GM10847 (cell line): ENCODE results near the gene PTPRF.
A peak's percentile ranks its signal among the peaks of the same experiment; 100 is the strongest.

Source experiments
- POLR2A ChIP-seq: IDR thresholded peaks from 2 replicates; pipeline ENCODE4 v1.6.1; 2011; ENCODE audit not compliant: insufficient read length; ENCODE audit errors: extremely low read depth

PTPRF gene

DNA sequence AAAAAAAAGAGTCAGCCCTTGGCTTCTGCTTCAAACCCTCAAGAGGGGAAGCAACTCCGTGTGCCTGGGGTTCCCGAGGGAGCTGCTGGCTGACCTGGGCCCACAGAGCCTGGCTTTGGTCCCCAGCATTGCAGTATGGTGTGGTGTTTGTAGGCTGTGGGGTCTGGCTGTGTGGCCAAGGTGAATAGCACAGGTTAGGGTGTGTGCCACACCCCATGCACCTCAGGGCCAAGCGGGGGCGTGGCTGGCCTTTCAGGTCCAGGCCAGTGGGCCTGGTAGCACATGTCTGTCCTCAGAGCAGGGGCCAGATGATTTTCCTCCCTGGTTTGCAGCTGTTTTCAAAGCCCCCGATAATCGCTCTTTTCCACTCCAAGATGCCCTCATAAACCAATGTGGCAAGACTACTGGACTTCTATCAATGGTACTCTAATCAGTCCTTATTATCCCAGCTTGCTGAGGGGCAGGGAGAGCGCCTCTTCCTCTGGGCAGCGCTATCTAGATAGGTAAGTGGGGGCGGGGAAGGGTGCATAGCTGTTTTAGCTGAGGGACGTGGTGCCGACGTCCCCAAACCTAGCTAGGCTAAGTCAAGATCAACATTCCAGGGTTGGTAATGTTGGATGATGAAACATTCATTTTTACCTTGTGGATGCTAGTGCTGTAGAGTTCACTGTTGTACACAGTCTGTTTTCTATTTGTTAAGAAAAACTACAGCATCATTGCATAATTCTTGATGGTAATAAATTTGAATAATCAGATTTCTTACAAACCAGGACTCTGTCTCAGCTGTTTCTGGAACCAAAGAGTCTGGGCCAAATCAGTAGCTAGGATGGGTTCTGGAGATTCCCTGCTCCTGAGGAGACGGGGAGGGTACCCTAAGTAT lies 92.5 kb downstream of the PTPRF start:
- TF ChIP-seq POLR2A, result no peak

DNA sequence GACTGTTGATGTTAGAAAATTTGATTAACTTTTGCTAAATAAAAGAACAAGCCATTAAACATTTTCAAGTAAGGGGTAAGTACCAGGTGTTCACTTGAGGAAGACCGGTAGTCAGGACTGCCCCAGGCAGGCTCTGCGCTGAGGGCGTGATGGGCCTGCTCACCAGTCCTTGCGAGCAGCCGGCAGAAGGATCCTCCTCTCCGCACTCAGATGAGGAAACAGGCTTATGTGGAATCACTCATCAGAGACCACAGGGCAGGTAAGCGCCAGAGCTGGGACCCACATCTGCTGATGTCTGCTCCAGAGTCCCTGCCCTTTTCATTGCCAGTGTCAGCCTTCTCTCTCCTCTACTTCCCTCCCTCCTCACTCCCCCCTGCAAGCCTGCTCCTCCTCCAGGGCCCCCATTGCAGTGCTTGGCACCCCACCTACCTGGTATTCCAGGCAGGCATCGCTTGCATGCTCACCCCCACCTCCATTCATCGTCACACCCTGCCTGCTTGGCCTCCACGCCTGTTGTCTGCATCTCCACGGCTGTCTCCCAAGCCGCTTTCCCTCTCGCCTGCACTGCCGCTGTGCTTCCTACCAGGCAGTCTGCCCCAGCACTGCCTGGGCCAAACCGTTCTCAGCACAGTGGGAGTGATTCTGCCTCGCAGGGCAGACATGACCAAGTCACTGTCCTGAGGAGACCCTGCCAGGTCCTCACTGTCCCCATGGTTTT lies 94.5 kb downstream of the PTPRF start:
- no peak for TF ChIP-seq POLR2A

DNA sequence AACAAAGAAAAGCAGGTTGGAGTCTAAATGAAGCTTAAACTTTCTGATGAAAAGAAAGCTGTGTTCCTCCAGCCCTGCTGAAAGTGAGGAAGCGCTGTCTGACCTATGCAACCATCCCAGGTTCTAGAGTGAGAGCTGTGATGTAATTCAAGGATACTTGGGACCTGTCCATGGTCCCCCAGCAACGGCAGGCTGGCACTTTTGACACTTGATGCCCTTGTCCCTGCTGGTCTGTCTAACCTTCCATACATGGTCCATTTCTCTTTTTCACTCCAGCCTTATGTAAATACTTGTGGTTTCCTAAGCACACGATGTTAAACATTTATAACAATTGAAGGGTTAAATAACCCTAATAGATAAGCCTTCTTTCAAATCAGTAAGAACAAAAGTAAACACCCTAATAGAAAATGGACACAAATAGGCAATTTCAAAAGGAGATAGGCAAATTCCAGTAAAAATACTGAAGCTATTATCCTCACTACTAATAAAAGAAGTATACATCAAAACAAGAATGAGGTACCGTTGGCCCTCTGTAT lies 101.5 kb downstream of the PTPRF start:
- TF ChIP-seq POLR2A, result no peak

DNA sequence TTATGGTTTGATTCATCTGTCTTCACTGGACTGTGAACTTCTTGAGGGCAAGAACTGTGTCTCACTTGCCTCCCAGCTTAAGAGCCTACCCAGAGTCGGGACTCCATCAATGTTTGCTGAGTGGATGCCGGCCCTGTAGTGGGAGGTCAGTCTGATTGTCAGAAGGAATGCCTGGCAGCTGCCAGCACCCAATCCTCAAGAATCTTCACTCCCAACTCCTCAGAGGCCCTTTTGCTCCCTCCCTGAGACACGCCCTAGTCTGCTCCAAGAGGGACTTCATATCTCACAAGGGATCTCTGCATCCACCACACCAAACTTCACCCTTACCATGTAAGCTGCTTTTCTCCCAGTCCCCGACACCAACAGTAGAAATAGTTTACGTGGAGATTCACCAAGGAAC lies 104.0 kb downstream of the PTPRF start:
- TF ChIP-seq POLR2A, result no peak

DNA sequence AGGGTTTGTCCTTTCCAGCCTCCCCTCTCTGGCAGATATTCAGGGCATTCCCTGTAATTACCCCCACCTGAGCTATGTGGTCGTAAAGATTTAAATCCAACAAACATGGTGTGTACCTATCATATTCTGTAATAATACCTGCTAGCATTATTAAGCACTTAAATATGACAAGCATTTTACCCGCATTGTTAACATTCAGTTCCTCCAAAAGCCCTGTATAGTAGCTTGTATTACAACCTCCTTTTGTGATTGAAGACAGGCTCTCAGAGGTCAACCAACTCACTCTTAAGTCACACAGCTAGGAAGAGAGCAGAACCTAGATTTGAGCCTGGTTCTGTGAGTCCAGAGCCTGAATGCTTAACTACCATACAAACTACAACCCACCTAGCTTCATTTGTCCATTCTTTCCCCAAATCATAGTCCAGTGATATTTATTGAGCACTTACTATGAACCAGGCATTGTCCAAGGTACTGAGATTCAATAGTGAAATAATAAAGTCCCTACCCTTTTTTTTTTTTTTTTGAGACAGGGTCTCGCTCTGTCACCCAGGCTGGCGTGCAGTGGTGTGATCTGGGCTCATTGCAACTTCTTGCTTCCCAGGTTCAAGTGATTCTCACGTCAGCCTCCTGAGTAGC lies 105.4 kb downstream of the PTPRF start:
- no peak for TF ChIP-seq POLR2A

DNA sequence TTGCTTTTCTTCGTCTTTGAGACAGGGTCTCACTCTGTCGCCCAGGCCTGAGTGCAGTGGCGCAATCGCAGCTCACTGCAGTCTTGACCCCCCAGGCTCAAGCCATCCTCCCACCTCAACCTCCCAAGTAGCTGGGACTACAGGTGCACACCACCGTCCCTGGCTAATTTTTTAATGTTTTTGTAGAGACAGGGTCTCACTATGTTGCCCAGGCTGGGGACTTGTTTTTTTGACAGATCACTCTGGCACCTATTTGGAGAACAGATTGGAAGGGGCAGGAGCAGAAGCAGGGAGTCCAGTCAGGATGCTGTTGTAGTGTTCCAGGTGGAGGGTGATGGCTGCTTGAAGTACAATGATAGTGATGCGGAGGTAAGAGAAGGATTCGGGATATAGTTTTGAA lies 106.6 kb downstream of the PTPRF start:
- TF ChIP-seq POLR2A, result no peak

DNA sequence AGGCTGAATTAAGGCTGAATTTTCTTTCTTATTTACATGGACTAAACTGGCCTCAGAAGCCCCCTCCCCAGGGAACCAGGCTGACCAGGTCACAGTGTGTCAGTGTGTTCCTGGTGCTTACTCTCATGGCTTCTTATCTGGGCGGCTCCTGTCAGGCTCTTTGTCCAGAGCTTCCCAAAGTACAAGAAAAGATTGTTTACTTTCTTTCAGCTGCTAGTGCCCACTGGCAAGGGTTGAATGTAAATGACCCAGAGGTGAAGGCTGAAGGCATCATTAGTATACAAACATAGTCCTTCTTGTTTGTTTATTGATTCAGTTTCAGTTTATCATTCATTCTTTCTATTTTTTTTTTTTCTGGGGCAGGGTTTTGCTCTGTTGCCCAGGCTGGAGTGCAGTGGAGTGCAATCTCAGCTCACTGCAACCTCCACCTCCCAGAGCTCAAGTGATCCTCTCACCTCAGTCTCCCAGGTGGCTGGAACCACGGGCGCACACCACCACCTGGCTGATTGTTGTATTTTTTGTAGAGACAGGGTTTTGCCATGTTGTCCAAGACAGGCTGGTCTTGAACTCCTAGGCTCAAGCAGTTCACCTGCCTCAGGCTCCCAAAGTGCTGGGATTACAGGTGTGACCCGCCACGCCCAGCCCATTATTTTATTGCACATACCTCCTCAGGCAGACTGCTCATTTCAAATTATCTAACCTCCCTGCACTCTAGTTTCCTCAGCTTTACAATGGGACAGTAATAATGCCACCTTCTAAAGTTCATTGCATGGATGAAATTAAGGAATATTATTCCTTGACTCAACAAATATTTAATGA lies 109.5 kb downstream of the PTPRF start:
- TF ChIP-seq POLR2A, result no peak

DNA sequence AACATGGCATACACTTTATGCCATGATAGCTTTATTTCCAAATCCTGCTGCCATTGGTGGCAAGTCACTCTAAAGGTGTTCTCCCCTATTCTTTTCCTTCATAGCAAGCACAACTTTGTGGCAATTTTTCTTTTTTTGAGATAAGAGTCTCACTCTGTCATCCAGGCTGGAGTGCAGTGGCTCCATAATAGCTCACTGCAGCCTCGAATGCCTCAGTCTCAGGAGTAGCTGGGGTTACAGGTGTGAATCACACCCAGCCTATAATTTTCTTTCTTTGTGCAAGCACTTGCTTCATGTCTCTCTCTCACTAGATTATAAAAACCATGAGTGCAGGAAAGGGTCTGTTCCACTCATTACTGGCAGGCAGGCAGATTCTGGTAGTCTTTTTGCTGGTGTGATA lies 113.9 kb downstream of the PTPRF start:
- no peak for TF ChIP-seq POLR2A

DNA sequence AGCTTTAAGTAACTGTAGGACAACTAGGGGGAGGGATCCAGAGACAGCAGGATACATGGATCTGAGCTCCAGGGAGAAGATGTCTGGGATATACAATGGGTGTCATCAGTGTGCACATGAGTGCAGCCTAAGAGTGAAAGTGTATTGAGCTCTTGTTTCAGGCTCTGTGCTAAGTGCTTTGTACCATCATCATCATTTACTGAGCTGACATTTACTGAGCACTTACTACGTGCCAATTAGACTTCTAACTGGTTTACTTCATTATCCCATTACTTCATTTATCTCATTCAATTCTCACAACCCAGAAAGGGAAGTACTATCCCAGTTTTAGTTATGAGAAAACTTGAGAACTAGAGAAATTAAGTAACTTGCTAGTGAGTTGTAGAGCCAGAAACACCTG lies 114.8 kb downstream of the PTPRF start:
- TF ChIP-seq POLR2A, result no peak

DNA sequence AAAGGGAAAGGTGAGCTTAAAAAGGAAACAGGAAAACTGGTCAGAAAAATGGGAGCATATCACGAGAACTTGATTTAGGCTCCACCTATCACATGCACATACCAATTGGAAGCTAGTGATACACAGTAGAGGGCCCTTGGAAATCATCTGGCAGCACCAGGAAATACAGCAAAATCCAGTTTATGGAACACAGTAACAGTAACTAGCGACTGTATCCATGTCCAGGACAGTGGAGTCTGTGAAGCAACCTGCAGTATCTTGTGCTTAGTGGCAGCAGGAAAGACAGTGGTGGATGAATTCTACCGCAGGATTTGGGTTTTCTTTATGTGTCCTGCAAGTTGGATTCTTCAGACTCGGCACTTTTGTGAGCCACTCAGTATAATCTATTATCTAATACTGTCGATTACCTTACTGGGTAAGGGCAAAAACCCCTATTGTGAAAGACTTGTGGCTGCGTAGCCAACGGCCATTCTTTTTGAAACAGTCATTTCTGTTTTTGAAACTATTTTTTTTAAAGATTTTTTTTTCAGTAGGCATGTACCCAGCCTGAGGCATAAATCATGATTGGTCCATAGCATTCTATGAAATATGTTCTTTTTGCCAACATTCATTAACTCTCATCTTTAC lies 117.7 kb downstream of the PTPRF start:
- no peak for TF ChIP-seq POLR2A

DNA sequence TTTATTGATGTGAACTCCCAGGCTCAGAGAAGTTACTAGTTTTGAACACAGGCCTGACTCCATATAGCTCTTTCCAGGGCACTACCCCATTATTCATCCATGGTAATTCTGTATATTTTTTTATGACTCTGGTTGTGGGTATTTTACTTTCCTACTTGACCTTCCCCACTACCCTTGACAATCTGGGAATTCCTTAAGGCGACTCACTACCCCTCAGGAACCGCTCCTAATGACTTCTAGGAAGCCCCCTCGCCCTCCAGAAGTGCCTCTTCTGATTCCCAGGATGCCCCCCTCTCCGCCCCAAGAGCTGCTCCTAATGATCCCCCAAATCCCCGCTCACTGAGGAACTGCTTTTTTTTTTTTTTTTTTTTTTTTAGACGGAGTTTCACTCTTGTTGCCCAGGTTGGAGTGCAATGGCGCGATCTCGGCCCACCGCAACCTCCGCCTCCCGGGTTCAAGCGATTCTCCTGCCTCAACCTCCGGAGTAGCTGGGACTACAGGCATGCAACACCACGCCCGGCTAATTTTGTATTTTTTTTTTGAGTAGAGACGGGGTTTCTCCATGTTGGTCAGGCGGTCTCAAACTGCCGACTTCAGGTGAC lies 118.3 kb downstream of the PTPRF start:
- TF ChIP-seq POLR2A, result no peak

DNA sequence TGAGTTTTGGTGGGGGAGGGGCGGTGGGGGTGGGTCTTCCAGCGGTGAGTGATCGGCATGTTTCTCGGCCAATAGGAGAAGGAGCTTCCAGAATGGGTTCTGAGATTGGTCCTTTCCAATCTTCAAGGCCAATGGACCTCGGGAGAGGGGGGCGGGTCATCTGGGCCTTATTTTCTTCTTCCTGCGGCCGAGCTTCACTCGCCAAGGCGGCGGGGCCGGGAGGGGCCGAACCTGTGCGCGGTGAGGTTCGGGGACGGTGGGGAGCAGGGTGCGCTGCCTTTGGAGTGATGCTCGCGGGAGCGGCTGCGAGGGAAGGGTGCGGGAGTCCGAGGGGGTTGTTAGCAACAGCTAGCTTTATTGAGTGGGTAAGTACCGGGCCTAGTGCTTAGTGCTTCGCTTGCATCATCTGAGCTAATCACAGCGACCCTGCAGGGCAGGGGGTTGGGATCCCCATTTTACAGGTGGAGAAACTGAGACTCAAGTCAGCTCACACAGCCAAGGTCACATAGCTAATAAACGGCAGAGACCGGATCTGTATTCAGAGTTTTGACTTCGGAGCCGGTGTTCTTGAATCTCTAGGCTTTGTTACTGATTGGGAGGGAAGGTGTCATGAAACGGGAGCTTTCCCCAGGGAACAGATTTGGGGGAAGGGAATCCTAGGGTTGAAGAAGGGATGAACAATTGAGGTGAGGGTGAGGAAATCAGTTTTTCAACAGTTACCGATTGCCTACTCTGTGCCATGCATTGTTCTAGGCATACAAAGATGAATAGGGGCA lies 119.8 kb downstream of the PTPRF start:
- TF ChIP-seq POLR2A, result peak; percentile 99

DNA sequence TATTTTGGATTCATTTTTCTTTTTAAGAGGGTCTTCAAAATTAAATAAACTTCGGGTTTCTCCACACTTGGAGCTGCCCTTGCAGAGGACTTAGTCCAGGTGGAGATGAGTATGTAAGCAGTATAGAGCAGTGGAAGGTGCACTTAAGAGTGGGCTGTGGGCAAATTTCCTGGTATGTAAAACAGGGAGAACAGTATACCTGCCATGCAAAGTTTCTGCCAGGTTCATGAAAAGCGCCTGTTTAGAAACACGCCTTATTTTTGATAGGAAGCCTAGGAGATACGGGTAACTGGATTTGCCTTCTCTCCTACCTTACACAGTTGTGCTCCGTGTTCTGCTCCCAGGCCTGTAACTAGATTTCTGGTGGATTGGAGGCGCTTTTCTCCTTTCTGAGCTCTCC lies 120.5 kb downstream of the PTPRF start:
- no peak for TF ChIP-seq POLR2A
